Fibroblast of lung (primary cell): ENCODE measurements around the gene OR4X2. TPM values are rescaled to one million over a fixed set of nuclear protein-coding genes. Genes with fewer than 3 reads are reported as not detected.

Source experiments
- DNase-seq, 2 donors: peaks; one replicate each; pipeline versions ENCODE4 v3.0.0 to v3.0.0-alpha.2; 2010; ENCODE audit warnings: low read depth in 2 of 2
- H2AFZ ChIP-seq: 2 replicates; pipeline ENCODE4 v1.5.1; 2012; ENCODE audit warnings: low read length, control low read depth, inconsistent platforms
- H3K27ac ChIP-seq: 2 replicates; pipeline ENCODE4 v1.5.1; 2011; ENCODE audit warnings: low read length, control low read depth; ENCODE audit not compliant: insufficient read depth
- H3K27me3 ChIP-seq: 2 replicates; pipeline ENCODE4 v1.5.1; 2011; ENCODE audit warnings: mild to moderate bottlenecking, low read length; ENCODE audit not compliant: control insufficient read depth, insufficient read depth
- H3K36me3 ChIP-seq: 2 replicates; pipeline ENCODE4 v1.5.1; 2011; ENCODE audit warnings: low read length; ENCODE audit not compliant: control insufficient read depth, insufficient read depth
- H3K4me1 ChIP-seq: 2 replicates; pipeline ENCODE4 v1.5.1; 2011; ENCODE audit warnings: low read length; ENCODE audit not compliant: control insufficient read depth, insufficient read depth; ENCODE audit errors: extremely low read depth
- H3K4me2 ChIP-seq: 2 replicates; pipeline ENCODE4 v1.5.1; 2011; ENCODE audit warnings: low read length, control low read depth; ENCODE audit not compliant: insufficient read depth; ENCODE audit errors: extremely low read depth
- H3K4me3 ChIP-seq, 4 experiments: fragments of 200-600 bp in 1 of 4; sonication (generic) in 1 of 4; replicated peaks in 1 of 4; 2 replicates each; pipeline ENCODE4 v1.5.1; 2011 to 2016; ENCODE audit warnings: low read length in 4 of 4, low read depth in 3 of 4, mild to moderate bottlenecking in 3 of 4, control low read depth in 2 of 4, inconsistent platforms in 1 of 4, mixed read lengths in 1 of 4; ENCODE audit not compliant: insufficient read depth in 1 of 4; ENCODE audit errors: control extremely low read depth in 1 of 4
- H3K79me2 ChIP-seq: 2 replicates; pipeline ENCODE4 v1.5.1; 2012; ENCODE audit warnings: mild to moderate bottlenecking, low read length, inconsistent platforms; ENCODE audit not compliant: control insufficient read depth, insufficient read depth
- H3K9ac ChIP-seq: 2 replicates; pipeline ENCODE4 v1.5.1; 2011; ENCODE audit warnings: mild to moderate bottlenecking, low read length, control low read depth; ENCODE audit not compliant: insufficient read depth
- H3K9me3 ChIP-seq: 2 replicates; pipeline ENCODE4 v1.5.1; 2012; ENCODE audit warnings: low read depth, low read length; ENCODE audit not compliant: control insufficient read depth, insufficient read depth
- H4K20me1 ChIP-seq: 2 replicates; pipeline ENCODE4 v1.5.1; 2011; ENCODE audit warnings: low read length; ENCODE audit not compliant: control insufficient read depth, insufficient read depth; ENCODE audit errors: extremely low read depth
- EZH2 ChIP-seq: IDR thresholded peaks from 2 replicates; pipeline ENCODE4 v1.5.1; 2012; ENCODE audit warnings: low read length, control low read depth, mild to moderate bottlenecking; ENCODE audit errors: missing control alignments
- polyA plus RNA-seq, 2 donors: library from polyadenylated mRNA; depleted of rRNA in 1 of 2; stranded (reverse) in 1 of 2; unstranded in 1 of 2; fragments of >200 nt; gene quantifications; 2 replicates each; pipeline ENCODE4 v1.2.1, GENCODE V29; 2011 to 2012; ENCODE audit warnings: missing spikeins in 1 of 2
- total RNA-seq: library from RNA; depleted of rRNA; stranded (reverse); fragments of >200 nt; gene quantifications from 2 replicates; pipeline ENCODE4 v1.2.1, GENCODE V29; 2014
- TF ChIP-seq, protein P1 (sequence below), 2 donors: IDR thresholded peaks in 1 of 2; conservative IDR thresholded peaks in 1 of 2; 1 replicate in 1 of 2; 2 replicates in 1 of 2; pipeline ENCODE4 v1.5.1; 2011 to 2012; ENCODE audit warnings: low read length in 2 of 2, control low read depth in 1 of 2, inconsistent platforms in 1 of 2, low read depth in 1 of 2, mild to moderate bottlenecking in 1 of 2

The OR4X2 gene
- total and polyA plus RNA-seq, 2 donors (not counting 1 experiment from before 2014, with no cell fraction given), result not detected

DNA sequence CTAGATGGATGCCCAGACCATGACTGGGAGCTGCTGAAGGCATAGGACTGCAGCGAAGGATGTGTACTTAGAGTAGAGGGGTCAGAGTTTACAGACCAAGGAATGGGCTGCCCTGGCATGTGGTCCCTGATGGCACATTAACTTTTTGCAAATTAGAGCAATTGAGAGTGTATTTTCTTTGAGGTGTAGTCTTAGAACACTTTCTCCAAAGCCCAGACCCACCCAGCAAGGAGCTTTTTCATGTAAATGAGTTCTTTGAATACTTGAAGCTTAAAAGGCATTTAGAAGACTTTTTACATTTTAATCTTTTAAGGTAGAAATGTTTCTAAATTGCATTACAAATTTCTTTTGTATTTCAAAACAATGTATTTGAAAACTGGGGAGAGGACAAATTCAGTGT lies 27.7 kb downstream of the OR4X2 start:
- H3K9me3 ChIP-seq, result no peaks in the 10 kb centered on the region
- H3K4me3 ChIP-seq, result no peak overlapping the region
- DNase-seq, result no peak
- no peak for TF ChIP-seq EZH2
- TF ChIP-seq, protein P1, sequence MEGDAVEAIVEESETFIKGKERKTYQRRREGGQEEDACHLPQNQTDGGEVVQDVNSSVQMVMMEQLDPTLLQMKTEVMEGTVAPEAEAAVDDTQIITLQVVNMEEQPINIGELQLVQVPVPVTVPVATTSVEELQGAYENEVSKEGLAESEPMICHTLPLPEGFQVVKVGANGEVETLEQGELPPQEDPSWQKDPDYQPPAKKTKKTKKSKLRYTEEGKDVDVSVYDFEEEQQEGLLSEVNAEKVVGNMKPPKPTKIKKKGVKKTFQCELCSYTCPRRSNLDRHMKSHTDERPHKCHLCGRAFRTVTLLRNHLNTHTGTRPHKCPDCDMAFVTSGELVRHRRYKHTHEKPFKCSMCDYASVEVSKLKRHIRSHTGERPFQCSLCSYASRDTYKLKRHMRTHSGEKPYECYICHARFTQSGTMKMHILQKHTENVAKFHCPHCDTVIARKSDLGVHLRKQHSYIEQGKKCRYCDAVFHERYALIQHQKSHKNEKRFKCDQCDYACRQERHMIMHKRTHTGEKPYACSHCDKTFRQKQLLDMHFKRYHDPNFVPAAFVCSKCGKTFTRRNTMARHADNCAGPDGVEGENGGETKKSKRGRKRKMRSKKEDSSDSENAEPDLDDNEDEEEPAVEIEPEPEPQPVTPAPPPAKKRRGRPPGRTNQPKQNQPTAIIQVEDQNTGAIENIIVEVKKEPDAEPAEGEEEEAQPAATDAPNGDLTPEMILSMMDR (conservative IDR thresholded peaks at IDR 0.05 in 1 of 2, IDR thresholded peaks at IDR 0.05 in 1 of 2; ENCODE audit: low read depth in 1 of 2, low read length in 2 of 2), result no peak
- no peaks in the 10 kb centered on the region for H4K20me1 ChIP-seq
- H3K4me2 ChIP-seq, result no peak overlapping the region
- no peak overlapping the region for H2AFZ ChIP-seq
- H3K27me3 ChIP-seq, result no peaks in the 10 kb centered on the region
- H3K36me3 ChIP-seq, result no peaks in the 10 kb centered on the region
- no peaks in the 10 kb centered on the region for H3K4me1 ChIP-seq
- H3K9ac ChIP-seq, result no peak overlapping the region
- H3K27ac ChIP-seq, result no peak overlapping the region
- no peaks in the 10 kb centered on the region for H3K79me2 ChIP-seq

Other genes starting within 250 kb of the OR4X2 start
- not detected in 2 replicates for gene OR4B1, start 28.3 kb upstream of the OR4X2 start, total RNA-seq
- gene OR4B1, start 28.3 kb upstream of the OR4X2 start, polyA plus RNA-seq, result not detected in 2 replicates
- gene OR4X1, start 18.8 kb downstream of the OR4X2 start, total RNA-seq, result not detected in 2 replicates
- not detected in 2 replicates for gene OR4X1, start 18.8 kb downstream of the OR4X2 start, polyA plus RNA-seq
- gene OR4S1, start 61.1 kb downstream of the OR4X2 start, total RNA-seq, result not detected in 2 replicates
- not detected in 2 replicates for gene OR4S1, start 61.1 kb downstream of the OR4X2 start, polyA plus RNA-seq
- not detected in 2 replicates for gene OR4C3, start 79.8 kb downstream of the OR4X2 start, total RNA-seq
- not detected in 2 replicates for gene OR4C3, start 79.8 kb downstream of the OR4X2 start, polyA plus RNA-seq
- not detected in 2 replicates for gene OR4C5, start 121.4 kb downstream of the OR4X2 start, total RNA-seq
- not detected in 2 replicates for gene OR4C5, start 121.4 kb downstream of the OR4X2 start, polyA plus RNA-seq
- not detected in 2 replicates for gene OR4A47, start 243.7 kb downstream of the OR4X2 start, total RNA-seq
- not detected in 2 replicates for gene OR4A47, start 243.7 kb downstream of the OR4X2 start, polyA plus RNA-seq